Measurements from ENCODE around the gene PCED1B.

DNA sequence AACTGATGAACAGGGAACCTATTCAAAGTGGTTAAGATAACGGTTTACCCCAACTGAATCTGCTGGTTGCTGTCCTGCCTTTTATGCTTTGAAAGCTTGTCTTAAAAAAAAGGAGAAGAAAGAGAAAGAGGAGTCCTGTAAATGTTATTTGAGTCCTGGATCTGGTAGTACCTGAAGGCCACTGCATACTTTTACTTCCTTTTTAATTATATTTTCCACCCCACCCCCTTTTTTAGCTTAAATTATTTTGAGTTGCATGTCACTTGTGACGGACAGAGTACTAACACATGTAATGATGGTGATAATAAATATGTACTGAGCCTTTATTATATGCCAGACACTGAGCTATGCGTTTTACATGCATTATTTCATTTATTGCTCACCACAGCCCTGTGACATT is 2.9 kb downstream of the PCED1B start:
- TF ChIP-seq, protein P1, sequence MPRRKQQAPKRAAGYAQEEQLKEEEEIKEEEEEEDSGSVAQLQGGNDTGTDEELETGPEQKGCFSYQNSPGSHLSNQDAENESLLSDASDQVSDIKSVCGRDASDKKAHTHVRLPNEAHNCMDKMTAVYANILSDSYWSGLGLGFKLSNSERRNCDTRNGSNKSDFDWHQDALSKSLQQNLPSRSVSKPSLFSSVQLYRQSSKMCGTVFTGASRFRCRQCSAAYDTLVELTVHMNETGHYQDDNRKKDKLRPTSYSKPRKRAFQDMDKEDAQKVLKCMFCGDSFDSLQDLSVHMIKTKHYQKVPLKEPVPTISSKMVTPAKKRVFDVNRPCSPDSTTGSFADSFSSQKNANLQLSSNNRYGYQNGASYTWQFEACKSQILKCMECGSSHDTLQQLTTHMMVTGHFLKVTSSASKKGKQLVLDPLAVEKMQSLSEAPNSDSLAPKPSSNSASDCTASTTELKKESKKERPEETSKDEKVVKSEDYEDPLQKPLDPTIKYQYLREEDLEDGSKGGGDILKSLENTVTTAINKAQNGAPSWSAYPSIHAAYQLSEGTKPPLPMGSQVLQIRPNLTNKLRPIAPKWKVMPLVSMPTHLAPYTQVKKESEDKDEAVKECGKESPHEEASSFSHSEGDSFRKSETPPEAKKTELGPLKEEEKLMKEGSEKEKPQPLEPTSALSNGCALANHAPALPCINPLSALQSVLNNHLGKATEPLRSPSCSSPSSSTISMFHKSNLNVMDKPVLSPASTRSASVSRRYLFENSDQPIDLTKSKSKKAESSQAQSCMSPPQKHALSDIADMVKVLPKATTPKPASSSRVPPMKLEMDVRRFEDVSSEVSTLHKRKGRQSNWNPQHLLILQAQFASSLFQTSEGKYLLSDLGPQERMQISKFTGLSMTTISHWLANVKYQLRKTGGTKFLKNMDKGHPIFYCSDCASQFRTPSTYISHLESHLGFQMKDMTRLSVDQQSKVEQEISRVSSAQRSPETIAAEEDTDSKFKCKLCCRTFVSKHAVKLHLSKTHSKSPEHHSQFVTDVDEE (CRISPR knock-in tag; IDR thresholded peaks at IDR 0.05), result no peak
- no peak for TF ChIP-seq TOX (CRISPR knock-in tag; IDR thresholded peaks at IDR 0.05; ENCODE audit: borderline replicate concordance)
- no peak for TF ChIP-seq ZNF70 (CRISPR knock-in tag; IDR thresholded peaks at IDR 0.05)
- TF ChIP-seq, protein P2, sequence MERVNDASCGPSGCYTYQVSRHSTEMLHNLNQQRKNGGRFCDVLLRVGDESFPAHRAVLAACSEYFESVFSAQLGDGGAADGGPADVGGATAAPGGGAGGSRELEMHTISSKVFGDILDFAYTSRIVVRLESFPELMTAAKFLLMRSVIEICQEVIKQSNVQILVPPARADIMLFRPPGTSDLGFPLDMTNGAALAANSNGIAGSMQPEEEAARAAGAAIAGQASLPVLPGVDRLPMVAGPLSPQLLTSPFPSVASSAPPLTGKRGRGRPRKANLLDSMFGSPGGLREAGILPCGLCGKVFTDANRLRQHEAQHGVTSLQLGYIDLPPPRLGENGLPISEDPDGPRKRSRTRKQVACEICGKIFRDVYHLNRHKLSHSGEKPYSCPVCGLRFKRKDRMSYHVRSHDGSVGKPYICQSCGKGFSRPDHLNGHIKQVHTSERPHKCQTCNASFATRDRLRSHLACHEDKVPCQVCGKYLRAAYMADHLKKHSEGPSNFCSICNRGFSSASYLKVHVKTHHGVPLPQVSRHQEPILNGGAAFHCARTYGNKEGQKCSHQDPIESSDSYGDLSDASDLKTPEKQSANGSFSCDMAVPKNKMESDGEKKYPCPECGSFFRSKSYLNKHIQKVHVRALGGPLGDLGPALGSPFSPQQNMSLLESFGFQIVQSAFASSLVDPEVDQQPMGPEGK (CRISPR knock-in tag; IDR thresholded peaks at IDR 0.05; ENCODE audit: borderline replicate concordance), result no peak
- TF ChIP-seq ZNF8 (CRISPR knock-in tag; IDR thresholded peaks at IDR 0.05), result no peak
- TF ChIP-seq, protein P3, sequence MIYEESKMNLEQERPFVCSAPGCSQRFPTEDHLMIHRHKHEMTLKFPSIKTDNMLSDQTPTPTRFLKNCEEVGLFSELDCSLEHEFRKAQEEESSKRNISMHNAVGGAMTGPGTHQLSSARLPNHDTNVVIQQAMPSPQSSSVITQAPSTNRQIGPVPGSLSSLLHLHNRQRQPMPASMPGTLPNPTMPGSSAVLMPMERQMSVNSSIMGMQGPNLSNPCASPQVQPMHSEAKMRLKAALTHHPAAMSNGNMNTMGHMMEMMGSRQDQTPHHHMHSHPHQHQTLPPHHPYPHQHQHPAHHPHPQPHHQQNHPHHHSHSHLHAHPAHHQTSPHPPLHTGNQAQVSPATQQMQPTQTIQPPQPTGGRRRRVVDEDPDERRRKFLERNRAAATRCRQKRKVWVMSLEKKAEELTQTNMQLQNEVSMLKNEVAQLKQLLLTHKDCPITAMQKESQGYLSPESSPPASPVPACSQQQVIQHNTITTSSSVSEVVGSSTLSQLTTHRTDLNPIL (CRISPR knock-in tag; IDR thresholded peaks at IDR 0.05; ENCODE audit: low read depth), result no peak
- TF ChIP-seq ZFP3 (CRISPR knock-in tag; IDR thresholded peaks at IDR 0.05), result no peak
- TF ChIP-seq ESRRG (CRISPR knock-in tag; IDR thresholded peaks at IDR 0.05), result no peak
- no peak for TF ChIP-seq PPARA (CRISPR knock-in tag; IDR thresholded peaks at IDR 0.05; ENCODE audit: borderline replicate concordance)
- TF ChIP-seq ARNTL (CRISPR knock-in tag; IDR thresholded peaks at IDR 0.05; ENCODE audit: borderline replicate concordance, low read depth), result no peak
- TF ChIP-seq ZFP30 (CRISPR knock-in tag; IDR thresholded peaks at IDR 0.05), result no peak
